KMS-11 (cell line): ENCODE results near the gene IGSF11.

ENCODE experiments used
- H2AFZ ChIP-seq: fragments of 200-600 bp; sonication (generic); 2 replicates; pipeline ENCODE4 v1.6.1; 2016; ENCODE audit warnings: antibody characterized with exemption, mixed run types, low read depth
- H3K27ac ChIP-seq: fragments of 200-600 bp; sonication (generic); 2 replicates; pipeline ENCODE4 v1.6.1; 2016; ENCODE audit warnings: mild to moderate bottlenecking, mixed run types
- H3K27me3 ChIP-seq: fragments of 200-600 bp; sonication (generic); 2 replicates; pipeline ENCODE4 v1.6.1; 2017; ENCODE audit warnings: mild to moderate bottlenecking, low read depth, mixed run types, moderate library complexity; ENCODE audit not compliant: insufficient read depth
- H3K36me3 ChIP-seq: fragments of 200-600 bp; sonication (generic); 2 replicates; pipeline ENCODE4 v1.6.1; 2017; ENCODE audit warnings: mild to moderate bottlenecking, mixed run types; ENCODE audit not compliant: insufficient read depth
- H3K4me1 ChIP-seq: fragments of 200-600 bp; sonication (generic); 2 replicates; pipeline ENCODE4 v1.6.1; 2016; ENCODE audit warnings: mild to moderate bottlenecking, low read depth, mixed run types; ENCODE audit not compliant: poor library complexity, severe bottlenecking
- H3K4me2 ChIP-seq: fragments of 200-600 bp; sonication (generic); 2 replicates; pipeline ENCODE4 v1.7.0; 2016; ENCODE audit warnings: mild to moderate bottlenecking, mixed run types
- H3K4me3 ChIP-seq: fragments of 200-600 bp; sonication (generic); IDR thresholded peaks from 2 replicates; pipeline ENCODE4 v1.6.1; 2017; ENCODE audit warnings: low read depth, low read length, mixed read lengths; ENCODE audit not compliant: insufficient read depth
- H3K79me2 ChIP-seq: fragments of 200-600 bp; sonication (generic); 2 replicates; pipeline ENCODE4 v1.6.1; 2016; ENCODE audit warnings: low read depth, mixed run types; ENCODE audit not compliant: insufficient read depth
- H3K9ac ChIP-seq: fragments of 200-600 bp; sonication (generic); 2 replicates; pipeline ENCODE4 v1.6.1; 2016; ENCODE audit warnings: mild to moderate bottlenecking, mixed run types
- H4K20me1 ChIP-seq: fragments of 200-600 bp; sonication (generic); 2 replicates; pipeline ENCODE4 v1.6.1; 2016; ENCODE audit warnings: mild to moderate bottlenecking, mixed run types; ENCODE audit not compliant: insufficient read depth
- CTCF ChIP-seq: fragments of 200-600 bp; sonication (generic); conservative IDR thresholded peaks from 2 replicates; pipeline ENCODE4 v1.6.1; 2017; ENCODE audit warnings: low read depth, mild to moderate bottlenecking, antibody characterized with exemption, low read length, moderate library complexity, mixed read lengths

The IGSF11 gene

GRCh38 chr3:118988198-118989130, 46.2 kb downstream of the IGSF11 start:
- H3K27ac ChIP-seq: no peak overlapping the region
- no peaks in the 10 kb centered on the region for H3K36me3 ChIP-seq
- H3K9ac ChIP-seq: no peak overlapping the region
- TF ChIP-seq CTCF: no peak
- H4K20me1 ChIP-seq: no peaks in the 10 kb centered on the region
- no peaks in the 10 kb centered on the region for H3K27me3 ChIP-seq
- H3K4me3 ChIP-seq: no peak overlapping the region
- H2AFZ ChIP-seq: no peak overlapping the region
- no peaks in the 10 kb centered on the region for H3K4me1 ChIP-seq
- H3K79me2 ChIP-seq: no peaks in the 10 kb centered on the region
- no peak overlapping the region for H3K4me2 ChIP-seq

- no peak for TF ChIP-seq CTCF
- Histone ChIP-seq H4K20me1 (no peaks in the 10 kb centered on the region), H2AFZ (no peak overlapping the region)
Measured at GRCh38 chr3:118987477-118987876, 47.2 kb downstream of the IGSF11 start.

GRCh38 chr3:118986734-118987133, 47.9 kb downstream of the IGSF11 start:
- H3K79me2 ChIP-seq: no peaks in the 10 kb centered on the region
- no peaks in the 10 kb centered on the region for H4K20me1 ChIP-seq
- no peaks in the 10 kb centered on the region for H3K4me1 ChIP-seq
- H2AFZ ChIP-seq: no peak overlapping the region
- H3K36me3 ChIP-seq: no peaks in the 10 kb centered on the region
- no peak overlapping the region for H3K27ac ChIP-seq
- no peaks in the 10 kb centered on the region for H3K27me3 ChIP-seq
- H3K9ac ChIP-seq: no peak overlapping the region
- no peak overlapping the region for H3K4me2 ChIP-seq
- no peak for TF ChIP-seq CTCF
- no peak overlapping the region for H3K4me3 ChIP-seq

More at GRCh38 chr3:118987477-118987876, 47.2 kb downstream of the IGSF11 start:
- Histone ChIP-seq H3K79me2 (no peaks in the 10 kb centered on the region), H3K27ac (no peak overlapping the region), H3K27me3 (no peaks in the 10 kb centered on the region), H3K9ac (no peak overlapping the region), H3K4me1 (no peaks in the 10 kb centered on the region), H3K36me3 (no peaks in the 10 kb centered on the region), H3K4me3 (no peak overlapping the region), H3K4me2 (no peak overlapping the region)

GRCh38 chr3:118984699-118985098, 49.9 kb downstream of the IGSF11 start:
- Histone ChIP-seq H3K27me3 (no peaks in the 10 kb centered on the region), H3K4me1 (no peaks in the 10 kb centered on the region), H4K20me1 (no peaks in the 10 kb centered on the region), H3K4me3 (no peak overlapping the region), H2AFZ (no peak overlapping the region), H3K9ac (no peak overlapping the region), H3K27ac (no peak overlapping the region), H3K36me3 (no peaks in the 10 kb centered on the region), H3K4me2 (no peak overlapping the region), H3K79me2 (no peaks in the 10 kb centered on the region)
- TF ChIP-seq CTCF: no peak
